ENCODE results near the gene RREB1.

RREB1 gene

DNA sequence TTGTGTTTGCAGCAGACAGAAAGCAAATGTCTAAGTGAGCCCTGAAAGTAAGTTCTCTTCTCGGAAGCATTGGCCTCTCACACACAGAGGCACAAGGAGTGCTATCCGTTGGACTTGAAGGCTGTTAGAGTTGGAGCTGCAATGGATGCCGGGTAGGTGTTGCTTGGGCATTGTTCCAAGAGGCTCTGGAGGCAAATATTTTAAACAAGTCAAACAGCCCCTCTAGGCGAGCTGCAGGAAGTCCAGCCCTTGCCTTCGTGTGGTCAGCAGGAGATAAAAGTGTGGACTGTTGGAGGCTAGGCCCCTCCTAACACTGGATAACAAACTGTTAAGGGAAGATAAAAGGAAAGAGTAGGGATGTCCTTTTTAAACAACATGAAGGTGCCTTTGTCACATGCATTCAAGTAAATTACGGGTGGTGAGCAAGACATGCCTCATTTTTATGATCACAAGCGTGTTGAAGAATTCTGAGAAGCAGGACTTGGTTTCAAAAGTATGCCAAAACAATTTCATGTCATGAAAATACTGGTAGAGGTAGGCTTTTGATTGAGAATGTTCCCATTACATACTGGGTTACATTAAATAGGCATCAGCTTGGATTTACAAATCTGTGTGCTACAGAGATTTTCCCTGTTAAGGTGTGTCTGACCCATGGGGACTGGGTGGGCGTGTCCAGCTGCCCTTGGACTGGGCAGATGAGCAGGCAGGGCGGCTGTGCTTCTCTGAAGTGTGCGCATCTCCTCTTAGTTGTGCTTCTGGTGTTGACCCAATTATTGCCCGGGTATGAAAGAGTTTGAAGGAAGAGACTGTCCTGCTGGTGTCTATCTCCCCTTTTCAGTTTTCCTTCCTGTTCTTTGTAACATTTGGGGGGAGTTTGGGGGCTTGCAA is 57.5 kb downstream of the RREB1 start:
- no peak for DNase-seq

DNA sequence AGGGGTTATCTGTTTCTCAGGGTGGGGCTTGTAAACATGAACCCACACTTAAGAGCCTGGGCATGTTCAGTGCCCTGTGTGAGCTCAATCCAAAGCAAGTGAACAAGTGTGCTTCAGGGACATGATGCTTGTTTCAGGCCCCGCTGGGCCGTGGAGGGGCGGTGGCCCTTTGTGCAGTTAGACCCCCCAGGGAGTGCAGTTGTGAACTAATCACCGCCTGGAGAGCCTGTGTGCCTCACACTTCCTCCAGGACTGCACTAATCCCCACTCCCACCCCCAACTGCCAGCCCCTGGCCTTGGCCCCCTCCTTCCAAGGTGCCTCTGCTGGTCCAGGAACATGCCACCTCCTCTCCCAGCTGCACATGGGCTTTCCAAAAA is 58.1 kb downstream of the RREB1 start:
- no peak for DNase-seq

DNA sequence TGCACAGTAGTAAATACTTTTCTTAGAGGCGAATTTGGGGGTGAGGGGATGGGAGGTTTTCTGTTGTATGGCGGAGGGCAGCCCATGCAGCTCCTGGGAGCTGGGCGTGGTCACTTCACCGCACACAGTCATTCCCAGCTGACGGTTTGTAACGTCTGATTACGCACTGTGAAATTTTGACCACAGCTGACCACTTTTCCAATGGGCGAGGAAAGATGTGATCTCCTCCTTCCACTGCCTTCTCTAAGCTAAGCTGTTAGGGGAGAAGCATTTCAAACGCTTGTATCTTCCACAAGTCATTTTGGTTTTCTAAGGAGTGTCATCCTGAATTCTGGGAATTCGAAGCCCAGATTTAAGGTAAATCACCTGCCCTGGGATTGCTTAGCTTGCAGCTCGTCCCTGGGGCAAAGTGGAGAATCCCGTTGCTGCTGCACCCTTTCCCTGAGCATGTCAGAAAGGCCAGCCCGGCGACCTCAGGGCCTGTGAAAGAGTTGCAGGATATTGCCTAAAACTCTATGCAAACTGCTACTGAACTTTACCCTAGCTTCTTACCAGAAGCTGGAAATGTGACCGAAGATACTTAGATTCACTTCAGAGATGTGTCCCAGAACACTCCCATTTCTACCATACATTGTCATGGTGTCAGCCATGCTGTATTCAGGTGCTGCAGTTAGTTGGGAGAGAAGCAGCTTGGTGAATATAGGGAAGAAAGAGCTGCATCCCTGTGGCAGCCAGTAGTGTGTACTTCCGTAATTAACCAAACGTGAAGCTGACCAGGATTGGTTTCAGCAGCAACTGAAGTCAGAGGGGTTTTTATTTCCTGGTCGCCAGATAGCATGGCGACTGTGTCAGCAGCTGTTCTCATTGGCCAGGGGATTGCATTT is 58.9 kb downstream of the RREB1 start:
- DNase-seq: no peak

DNA sequence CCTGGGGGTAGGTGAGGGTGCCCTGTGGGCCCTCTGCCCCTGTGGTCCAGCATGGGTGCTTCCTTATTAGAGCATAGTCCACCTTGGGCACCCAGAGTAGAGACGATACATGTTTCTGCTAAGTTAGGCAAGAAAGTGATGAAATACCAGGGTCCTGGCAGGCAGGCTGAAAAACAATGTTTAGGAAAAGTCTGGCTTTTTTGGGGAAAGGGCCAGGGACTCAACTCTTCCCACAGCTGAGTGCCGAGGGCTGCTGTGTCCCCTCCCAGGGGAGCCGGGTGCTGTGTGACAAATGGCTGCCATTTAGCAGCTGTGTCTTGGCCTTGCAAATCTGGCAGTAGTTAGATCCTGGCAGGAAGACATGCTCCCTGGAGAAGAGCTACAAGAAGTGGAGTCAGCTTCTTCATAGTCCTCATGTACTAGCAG is 61.5 kb downstream of the RREB1 start:
- no peak for DNase-seq

GRCh38 chr6:7170117-7170732 is 62.5 kb downstream of the RREB1 start:
- no peak for DNase-seq

DNA sequence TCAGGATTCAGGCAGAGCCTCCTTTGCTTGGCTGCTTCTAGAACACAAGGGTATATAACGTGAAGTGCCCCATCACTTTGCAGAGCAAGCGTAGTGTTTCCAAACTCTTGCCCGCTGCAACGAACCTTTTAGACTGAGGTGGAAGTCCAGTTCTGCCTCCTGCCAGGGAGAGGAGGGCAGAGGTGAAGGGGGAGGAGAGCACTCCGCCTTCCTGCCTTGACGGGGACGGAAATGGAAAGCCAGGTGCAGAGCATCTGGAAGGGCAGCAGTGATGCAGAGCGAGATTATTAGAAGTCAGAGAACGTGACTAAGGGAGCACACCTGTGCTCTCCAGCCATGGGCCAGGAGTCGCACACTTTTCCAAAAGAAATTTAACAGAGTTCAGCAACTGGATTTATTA is 63.4 kb downstream of the RREB1 start:
- no peak for DNase-seq

DNA sequence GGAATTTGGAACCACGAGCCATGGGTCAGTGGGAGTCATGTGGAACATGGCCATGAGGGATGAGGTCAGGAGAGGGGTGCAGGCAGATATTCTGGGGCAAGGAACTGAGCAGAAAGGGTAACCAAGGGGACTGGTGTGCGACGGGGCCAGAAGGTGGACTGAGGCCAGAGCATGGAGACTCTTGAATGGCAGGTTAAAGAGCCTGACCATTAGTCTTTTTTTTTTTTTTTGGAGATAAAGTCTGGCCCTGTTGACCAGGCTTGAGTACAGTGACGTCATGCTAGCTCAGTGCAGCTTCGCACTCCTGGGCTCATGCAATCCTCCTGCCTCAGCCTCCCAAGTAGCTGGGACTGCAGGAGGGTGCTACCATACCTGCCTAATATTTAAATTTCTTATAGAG is 64.0 kb downstream of the RREB1 start:
- no peak for DNase-seq

DNA sequence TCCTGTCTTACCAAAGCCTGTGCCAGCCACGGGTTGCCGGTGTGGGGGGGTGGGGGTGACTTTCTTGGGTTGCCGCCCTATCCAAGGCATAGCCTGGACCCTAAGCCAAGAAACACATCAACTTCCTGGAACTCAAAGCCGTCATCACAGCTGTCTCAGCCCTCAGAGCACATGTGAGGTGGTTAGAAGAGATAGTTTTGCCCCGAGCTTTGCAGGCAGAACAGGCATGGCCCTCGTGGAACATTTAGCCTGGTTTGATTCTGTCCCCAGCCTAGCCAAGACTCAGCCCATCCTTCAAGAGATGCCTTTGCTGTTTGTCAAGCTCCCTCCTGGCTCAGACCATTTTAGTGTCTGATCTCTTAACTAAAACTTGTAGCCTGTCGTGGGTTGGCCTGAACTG is 64.9 kb downstream of the RREB1 start:
- DNase-seq: no peak

GRCh38 chr6:7173843-7174503 is 66.2 kb downstream of the RREB1 start:
- no peak for DNase-seq

- DNase-seq: no peak
Observed at GRCh38 chr6:7175462-7175861, 67.7 kb downstream of the RREB1 start.

DNA sequence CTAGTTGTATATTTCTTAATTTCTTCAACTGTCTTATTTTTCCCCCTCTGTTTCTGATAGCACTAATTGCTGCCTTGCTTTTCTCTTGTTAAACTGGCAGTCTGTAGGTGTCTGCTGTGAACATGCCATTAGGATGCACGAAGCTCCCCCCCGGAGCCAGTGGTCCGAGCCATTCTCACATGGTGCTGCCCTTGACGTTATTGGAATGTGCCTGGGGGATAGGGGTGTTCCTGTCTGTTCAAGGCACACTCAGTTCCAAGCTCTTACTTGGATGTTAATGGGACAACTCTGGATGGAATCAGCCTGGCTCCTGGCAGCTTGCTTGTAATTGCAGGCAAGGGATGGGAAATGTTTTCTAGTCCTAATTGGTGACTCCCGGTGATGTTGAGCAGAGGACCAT is 68.4 kb downstream of the RREB1 start:
- no peak for DNase-seq

- no peak for DNase-seq
Observed at GRCh38 chr6:7178280-7178679, 70.5 kb downstream of the RREB1 start.

- DNase-seq: no peak
Observed at GRCh38 chr6:7180751-7181150, 73.0 kb downstream of the RREB1 start.

DNA sequence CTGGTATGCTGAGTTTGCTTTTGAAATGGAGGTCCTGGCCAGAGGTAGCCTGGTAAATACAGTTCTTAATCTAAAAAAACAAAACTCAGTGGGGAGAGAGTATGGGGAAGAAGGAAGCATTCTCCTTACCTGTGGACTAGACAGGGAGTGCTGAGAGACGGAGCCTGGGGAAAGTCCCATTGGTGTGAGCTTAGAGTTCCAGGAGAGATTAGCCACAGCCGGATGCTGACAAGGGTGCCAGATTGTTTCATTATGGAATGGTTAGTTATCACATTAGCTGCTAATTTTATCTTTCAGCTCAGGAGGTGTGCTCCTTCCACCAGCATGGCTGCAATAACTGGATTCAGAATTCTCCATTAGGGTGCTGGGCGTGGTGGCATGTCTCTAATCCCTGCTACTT is 75.9 kb downstream of the RREB1 start:
- DNase-seq: no peak

GRCh38 chr6:7184502-7184901 is 76.7 kb downstream of the RREB1 start:
- no peak for DNase-seq

DNA sequence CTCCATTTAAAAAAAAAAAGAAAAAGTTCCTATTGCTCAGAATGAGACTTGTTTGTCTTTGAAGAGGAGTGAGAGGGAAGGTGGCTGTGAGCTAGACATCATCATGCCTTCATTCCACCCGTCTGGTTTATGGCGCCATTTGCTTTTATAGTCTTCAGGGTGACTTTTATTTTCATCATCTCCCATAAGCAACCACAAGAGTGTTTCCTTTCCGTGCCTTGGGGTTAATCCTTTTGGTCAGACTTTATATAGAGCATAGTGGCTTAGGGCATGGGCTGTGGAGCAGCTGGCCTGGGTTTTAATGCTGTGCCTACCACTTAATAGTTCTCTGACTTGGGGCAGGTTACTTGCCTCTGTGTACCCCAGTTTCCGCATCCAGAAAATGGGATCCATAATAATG is 77.8 kb downstream of the RREB1 start:
- DNase-seq: no peak

DNA sequence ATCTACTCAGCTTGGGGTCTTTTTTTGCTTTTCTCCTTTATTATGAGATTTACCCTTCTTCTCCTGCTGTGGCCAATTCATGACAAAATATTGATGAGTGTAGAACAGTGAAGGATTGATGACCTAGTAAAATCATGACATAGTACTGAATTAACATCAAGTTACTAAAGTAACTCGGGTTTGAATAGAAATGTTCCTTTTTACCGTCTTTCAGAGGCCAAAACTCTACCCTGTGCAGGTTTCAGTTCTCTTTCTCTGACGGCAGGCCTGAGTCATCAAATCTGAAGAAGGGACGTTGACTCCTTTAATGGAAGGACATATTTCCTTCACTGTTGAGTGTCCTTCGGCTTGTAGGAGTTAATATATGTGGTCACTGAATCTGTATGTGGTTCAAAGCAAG is 80.7 kb downstream of the RREB1 start:
- no peak for DNase-seq

DNA sequence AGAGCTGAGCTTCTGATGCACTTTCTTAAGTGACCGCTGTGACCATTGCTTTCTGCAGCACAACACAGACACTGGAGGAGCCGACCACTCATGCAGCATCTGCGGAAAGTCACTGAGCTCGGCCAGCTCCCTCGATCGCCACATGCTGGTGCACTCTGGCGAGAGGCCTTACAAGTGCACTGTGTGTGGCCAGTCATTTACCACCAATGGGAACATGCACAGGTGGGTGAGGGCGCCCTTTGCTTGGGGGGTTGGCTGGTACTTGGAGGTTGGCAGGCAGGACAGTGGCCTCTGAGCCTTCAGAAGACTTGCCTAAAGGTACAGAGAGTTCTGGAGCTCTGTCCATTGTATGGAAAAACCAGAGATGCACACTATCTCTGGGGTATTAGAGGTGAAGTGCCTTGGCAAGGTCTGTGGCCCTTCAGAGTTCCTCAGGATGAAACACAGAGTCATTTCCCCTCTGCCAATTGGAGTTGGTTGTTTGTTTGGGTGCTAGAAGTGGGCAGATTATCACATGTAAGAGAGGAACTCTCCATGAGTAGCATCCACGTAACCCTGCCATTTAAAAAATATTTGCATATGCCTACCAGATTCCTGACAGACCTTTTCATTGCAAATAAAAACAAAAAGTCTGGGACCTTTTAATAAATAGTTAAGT is 81.5 kb downstream of the RREB1 start:
- no peak for DNase-seq

GRCh38 chr6:7190791-7191190 is 83.0 kb downstream of the RREB1 start:
- no peak for DNase-seq

GRCh38 chr6:7193122-7193521 is 85.4 kb downstream of the RREB1 start:
- no peak for DNase-seq

DNA sequence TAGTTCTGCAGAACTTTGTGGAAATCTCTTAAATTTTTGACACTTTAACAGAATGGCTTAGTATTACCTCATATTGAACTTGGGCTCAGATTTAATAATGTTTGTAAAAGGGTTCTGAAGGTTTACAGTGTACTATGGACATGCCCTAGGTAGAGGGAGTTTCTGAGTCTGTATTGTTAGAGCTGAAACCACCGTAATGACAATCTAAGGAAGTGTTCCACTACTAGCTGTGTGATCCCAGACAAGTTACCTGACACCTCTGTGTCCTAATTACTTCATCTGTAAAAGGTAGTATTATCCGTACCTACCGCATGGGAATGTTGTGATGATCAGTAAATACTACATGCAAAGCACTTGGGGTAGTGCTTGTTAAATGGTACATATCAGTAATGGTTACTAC is 86.9 kb downstream of the RREB1 start:
- DNase-seq: no peak

DNA sequence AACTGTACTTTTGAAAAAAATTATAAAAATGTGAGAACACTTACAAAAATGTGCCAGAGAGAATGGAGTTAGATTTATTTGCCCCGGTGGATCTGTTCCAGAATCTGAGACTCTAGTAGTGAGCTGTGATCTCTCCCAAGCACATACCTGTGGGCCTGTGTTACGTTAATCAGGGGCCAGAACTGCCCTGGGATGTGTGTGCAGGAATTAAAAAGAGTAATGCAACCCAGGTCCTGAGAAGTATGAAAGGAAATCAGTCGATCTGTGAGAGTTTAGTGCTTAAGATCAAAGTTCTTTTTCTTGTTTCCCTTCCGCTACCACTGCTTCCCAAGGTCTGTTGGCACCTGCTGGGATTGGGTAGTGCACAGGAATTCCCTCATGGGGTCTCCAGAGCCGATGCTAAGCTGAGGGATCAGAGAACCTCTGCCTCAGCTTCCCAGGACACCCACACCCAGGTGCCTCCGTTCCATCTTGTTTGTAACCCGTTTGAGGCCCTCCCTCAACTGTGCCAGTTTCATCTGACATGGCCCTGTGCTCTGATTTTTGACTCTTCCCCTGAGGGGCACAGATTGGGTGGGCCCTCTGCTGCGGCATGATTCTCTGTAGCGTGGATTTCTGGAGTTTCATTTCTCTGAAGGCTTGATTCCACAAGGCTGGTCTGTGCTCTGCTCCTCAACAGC is 87.7 kb downstream of the RREB1 start:
- no peak for DNase-seq

Measured in 8988T (cell line).